NCI-H82 (cell line): ENCODE data around the gene KCND2.
"Not testable (repeated sequence)": the region's sequence is repeated elsewhere in the genome, so short reads cannot be mapped to it uniquely, and the experiment has no call there.

ENCODE experiments used
- DNase-seq: peaks from one replicate; lab custom pipeline; 2025; lab: John Stamatoyannopoulos, UW

The KCND2 gene

DNA sequence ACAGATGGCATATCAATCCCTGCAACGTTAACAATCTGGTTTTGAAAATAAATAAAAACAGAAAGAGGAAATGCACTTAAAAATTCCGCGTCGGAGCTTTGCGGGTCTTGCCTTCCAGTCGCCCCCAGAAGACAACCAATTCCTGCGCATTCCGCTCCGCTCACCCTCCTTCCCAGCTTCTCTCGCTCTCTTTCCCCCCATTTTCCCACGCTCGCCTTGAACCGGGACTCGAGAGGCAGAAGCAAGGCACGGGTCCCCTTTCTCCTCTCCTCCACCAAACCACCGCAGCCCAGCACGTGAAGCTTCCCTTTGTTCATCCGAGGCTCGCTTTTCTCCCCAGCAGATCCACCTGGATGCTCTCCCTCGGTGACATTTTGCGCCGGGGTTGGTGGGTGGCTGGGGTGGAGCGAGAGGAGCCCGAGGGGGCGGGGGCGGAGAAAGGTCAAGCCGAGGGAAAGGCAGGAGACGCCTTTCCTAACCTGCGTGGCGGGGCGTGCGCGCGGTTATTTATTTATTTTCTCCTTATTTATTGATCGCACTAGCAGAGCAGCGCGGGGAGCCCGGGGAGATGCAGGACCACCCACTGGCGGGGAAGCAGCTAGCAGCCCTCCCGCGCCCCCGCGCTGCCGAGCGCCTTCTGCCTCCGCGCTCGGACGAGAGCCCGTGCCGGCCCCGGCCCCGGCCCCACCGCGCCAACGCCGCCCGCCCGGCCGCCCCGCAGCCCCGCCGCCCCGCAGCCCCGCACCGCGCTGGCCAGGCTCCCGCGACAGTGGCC, at the start of gene KCND2:
Gene KCND2 (plus strand): TSS at position 475 of the 775 bp plus-strand sequence.
- DNase-seq: peak; percentile 62

- no peak for DNase-seq
Measured at GRCh38 chr7:120226188-120226587, 46.8 kb upstream of the KCND2 start.

- DNase-seq: no peak
Measured at GRCh38 chr7:120227255-120227654, 45.7 kb upstream of the KCND2 start.

GRCh38 chr7:120229084-120229483, 43.9 kb upstream of the KCND2 start:
- DNase-seq: no peak

GRCh38 chr7:120233338-120233737, 39.6 kb upstream of the KCND2 start:
- DNase-seq: no peak

- DNase-seq: not testable (repeated sequence)
Measured at GRCh38 chr7:120240350-120240749, 32.6 kb upstream of the KCND2 start.

DNA sequence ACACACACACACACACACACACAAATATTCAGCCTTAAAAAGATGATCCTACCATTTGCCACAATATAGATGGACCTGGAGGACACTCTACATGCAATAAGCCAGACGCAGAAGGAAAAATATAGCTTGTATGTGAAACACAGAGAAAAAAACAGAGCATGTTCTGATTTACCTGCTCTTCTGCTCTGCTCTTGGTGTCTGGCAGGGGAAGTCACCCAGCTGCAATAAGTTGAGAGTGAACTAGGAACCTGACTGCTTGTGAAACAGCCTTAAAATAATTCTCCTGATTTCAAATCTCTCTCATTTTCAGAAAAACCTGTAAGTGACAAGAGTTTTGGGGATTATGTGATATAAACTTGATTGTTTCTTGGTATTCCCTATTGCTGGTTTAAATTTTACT, 31.0 kb upstream of the KCND2 start:
- no peak for DNase-seq

DNA sequence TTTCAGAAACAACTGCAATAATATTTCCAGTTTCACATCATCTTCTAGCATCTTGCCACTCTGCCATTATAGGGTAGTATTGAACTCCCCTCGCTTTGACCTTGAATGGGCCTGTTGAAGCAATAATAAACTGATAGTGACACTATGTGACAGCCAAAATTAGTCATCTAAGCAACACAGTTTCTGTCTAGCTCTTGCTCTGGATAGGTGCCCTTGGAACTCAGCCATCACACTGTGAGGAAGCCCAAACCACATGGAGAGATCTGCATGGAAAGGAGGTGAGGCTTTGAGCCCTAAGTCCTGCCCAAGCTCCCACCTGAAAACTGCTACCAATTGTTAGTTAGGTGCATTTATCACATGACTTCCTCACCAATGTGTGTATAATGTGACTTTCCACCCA, 18.1 kb upstream of the KCND2 start:
- DNase-seq: no peak

DNA sequence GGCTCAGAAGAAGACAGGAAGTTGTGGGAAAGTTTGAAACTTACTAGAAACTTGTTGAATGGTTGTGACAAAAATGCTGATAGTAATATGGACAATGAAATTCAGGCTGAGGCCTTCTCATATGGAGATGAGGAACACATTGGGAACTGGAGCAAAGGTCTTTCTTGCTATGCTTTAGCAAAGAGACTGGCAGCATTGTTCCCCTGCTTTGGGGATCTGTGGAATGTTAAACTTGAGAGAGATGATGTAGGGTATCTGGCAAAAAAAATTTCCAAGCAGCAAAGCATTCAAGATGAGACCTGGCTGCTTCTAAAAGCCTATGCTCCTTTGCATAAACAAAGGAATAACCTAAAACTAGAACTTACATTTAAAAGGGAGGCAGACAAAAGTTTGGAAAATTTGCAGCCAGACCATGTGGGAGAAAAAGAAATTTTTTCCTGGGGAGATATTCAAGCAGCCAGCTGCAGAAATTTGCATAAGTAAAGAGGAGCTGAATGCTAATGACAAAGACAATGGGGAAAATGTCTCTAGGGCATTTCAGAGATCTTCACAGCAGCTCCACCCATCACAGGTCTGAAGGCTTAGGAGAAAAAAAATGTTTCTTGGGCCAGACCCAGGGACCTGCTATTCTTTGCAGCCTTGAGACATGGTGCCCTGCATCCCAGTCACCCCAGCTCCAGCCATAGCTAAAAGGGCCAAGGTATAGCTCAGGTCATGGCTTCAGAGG, 16.5 kb upstream of the KCND2 start:
- no peak for DNase-seq

DNA sequence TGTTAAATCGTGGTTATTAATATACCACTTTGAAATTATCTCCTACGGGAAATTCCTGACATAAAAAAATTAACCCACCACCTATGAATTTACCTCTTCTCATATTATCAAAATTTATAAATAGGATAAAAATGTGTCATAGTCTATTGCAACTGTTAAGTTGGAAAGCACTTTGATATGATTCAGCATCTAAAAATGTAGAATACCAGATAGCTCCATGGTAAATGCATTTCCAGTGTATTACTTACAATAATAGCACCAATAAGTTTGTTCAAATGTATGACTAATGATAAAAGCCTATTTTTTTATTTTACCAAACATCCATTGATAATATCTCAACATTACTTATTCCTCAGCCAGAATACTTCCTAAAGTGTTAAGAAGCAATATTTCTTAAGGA, 13.6 kb upstream of the KCND2 start:
- DNase-seq: no peak

DNA sequence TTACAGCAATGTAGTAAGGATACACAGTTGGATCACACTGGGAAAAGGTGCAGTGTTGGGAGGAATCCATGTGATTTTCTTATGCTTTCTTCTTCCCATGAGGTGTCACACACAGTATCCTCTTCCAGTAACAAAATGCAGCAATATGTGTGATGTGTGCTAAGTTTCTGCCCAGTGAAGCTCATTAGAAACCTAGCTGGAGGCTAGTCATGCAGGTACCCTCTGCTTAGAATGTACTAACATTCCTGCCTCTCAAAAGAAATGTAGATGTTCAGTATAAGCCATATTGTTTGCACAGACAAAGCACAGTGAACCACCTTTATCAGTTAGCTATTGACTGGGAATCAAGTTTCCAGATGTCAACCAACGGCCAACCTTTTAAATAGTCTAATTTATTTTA, 12.9 kb upstream of the KCND2 start:
- DNase-seq: no peak

DNA sequence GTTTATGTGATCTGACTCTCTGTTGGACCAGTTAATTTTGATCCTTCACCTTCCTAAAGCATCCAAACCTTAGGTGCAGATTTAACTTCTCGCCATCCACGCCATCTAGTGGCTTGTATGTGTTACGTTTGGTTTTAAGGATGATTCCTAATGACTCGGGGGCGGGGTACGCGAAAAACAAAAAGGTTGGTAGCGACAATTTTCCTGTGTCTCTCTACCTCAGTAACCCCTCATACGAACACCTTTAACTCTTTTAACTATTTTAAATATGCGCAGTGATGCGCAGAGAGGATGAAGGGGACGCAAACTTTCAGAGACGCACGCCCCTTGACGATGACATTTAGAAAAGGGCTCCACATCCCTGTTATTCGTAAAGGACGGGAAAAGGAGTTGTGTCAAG, 714 bp upstream of the KCND2 start:
- peak; percentile 83 for DNase-seq

DNA sequence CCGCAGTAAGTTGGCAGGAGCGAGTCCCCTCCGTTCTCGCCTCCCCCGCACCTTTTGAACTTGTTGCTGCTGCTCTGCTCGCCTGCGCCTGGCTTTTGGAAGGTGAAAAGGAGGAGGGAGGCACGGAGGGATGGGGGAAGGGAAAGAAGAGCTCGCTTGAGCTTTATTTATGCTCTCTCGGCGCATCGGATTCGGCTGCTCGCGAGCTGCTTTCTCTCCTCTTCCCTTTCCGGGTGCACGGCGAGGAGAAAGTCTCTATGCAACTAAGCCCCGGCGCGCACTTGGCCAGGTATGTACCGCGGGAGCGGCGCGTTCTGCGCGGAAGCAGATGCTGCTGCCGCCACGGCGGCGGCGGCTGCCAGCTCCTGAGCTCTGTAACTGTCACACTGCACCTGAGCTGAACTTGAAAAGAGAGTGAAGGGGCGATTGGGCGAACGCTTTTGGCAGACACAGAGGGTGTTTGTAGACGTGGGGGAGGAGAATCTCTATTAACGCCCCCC, 551 bp downstream of the KCND2 start:
- peak; percentile 74 for DNase-seq

DNA sequence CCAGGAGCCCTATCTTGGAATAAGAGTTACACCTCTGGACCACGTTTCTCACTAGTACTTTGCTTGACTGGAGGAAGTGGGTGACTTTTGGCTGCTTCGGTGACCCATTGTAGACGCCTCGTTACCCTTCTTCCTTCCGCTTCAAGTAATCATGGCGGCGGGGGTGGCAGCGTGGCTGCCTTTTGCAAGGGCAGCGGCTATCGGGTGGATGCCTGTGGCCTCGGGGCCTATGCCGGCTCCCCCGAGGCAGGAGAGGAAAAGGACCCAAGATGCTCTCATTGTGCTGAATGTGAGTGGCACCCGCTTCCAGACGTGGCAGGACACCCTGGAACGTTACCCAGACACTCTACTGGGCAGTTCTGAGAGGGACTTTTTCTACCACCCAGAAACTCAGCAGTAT, 1.5 kb downstream of the KCND2 start:
- no peak for DNase-seq

GRCh38 chr7:120274899-120275298, 1.9 kb downstream of the KCND2 start:
- DNase-seq: no peak

DNA sequence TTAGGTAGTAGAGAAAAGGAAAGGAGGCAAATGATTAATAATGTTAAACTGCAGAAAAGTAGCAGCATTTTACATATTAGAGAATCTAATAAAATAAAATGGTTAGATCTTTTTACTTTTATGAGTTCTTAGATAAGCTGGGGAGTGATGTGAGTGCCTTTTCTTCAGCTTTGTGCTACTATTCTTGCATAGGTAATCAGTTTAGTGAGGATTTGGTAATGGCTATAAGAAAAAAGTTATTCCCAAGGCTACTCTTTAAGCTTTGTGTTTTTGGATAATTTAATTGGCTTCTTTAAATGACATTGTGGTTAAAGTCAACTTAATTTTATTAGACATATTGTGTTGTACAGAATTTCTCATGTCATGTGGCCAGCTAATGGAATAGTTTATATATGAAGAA, 3.7 kb downstream of the KCND2 start:
- DNase-seq: no peak

- DNase-seq: no peak
Measured at GRCh38 chr7:120278773-120279172, 5.8 kb downstream of the KCND2 start.

DNA sequence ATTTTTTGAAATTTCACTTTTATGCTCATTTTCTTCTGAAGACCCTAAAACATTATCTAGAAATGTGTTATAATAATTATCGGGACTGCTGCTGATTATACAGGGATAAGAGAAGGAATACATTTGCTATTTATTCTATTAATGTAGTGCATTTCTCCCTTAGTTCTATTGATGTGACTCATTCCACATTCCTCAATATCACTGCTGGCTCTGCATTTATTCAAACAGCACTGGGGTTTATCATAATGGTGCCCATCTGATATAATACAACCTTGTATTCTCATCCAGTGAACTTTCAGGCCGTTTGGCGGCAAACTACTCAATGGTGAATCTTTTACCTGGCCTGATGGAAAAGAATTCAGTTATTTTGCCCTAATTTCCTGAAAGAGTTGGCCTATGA, 7.8 kb downstream of the KCND2 start:
- DNase-seq: no peak

DNA sequence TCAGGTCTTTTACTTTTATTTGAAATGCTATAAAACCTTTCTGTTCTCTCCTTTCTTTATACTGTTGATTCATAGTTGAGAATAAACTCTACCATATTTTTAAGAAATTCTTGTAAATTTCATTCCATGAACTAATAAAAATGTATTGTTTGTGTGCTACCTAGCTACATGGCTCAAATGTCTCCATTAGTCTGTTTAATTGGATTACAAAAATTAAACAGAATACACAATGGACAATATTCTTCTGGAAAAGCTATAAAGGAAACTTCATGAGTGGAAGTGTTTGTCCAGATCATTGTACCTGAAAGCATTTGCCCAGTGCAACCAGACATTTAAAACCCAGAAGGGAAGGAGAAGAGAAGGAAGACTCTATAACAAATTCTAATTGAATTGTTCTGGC, 20.1 kb downstream of the KCND2 start:
- no peak for DNase-seq

- DNase-seq: no peak
Measured at GRCh38 chr7:120302190-120302589, 29.2 kb downstream of the KCND2 start.

GRCh38 chr7:120303105-120303504, 30.1 kb downstream of the KCND2 start:
- DNase-seq: no peak

- no peak for DNase-seq
Measured at GRCh38 chr7:120304674-120305073, 31.7 kb downstream of the KCND2 start.

DNA sequence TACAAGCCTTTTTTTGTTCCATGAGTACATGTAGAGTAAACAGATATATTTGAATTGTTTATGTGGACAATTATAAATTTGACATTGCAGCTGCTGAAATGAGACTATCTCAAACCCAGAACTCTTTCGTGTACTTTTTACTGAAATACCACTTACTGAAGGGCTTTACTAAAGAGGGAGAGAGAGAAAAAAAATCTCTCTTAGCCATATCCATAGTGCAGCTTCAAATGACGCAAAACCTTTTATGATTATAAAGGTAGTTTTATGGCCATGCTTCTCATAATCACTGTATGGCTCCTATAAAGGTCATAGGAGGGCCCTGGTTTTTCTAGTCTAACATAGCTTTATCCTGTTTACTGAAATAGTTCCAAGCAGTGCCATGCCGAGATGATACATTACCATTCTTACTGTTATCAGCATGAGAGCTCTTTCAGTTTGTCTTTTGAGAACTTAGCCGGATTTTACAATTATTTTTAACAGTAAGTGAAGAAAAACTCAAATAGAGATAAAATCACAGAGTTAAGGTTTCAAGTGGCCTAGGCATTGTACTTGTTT, 35.1 kb downstream of the KCND2 start:
- no peak for DNase-seq
